ENCODE measurements around the gene ANKRD9.

DNA sequence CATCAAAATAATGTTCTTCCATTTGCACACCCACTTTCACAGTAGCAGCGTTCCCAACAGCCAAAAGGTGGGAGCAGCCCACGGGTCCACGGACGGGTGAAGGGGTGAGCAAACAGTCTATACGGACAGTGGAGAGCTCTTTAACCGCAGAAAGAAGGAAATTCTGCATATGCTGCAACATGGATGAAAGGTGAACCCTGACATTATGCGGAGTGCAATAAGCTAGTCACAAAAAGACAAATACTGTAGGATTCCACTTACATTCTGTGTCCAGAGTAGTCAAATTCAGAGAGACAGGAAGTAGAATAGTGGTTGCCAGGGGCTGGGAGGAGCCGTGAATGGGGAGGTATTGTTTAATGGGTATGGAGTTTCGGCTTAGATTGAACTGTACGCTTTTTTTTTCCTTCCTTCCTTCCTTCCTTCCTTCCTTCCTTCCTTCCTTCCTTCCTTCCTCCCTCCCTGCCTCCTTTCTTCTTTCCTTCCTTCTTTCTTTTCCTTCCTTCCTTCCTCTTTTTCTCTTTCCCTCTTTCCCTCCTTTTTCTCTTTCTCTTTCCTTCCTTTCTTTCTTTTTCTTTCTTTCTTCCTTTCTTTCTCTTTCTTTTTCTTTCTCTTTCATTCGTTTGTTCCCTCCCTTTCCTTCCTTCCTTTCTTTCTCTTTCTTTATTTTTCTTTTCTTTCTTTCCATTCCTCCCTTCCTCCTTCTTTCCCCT is 15.8 kb upstream of the ANKRD9 start:
- TF ChIP-seq, protein P1, sequence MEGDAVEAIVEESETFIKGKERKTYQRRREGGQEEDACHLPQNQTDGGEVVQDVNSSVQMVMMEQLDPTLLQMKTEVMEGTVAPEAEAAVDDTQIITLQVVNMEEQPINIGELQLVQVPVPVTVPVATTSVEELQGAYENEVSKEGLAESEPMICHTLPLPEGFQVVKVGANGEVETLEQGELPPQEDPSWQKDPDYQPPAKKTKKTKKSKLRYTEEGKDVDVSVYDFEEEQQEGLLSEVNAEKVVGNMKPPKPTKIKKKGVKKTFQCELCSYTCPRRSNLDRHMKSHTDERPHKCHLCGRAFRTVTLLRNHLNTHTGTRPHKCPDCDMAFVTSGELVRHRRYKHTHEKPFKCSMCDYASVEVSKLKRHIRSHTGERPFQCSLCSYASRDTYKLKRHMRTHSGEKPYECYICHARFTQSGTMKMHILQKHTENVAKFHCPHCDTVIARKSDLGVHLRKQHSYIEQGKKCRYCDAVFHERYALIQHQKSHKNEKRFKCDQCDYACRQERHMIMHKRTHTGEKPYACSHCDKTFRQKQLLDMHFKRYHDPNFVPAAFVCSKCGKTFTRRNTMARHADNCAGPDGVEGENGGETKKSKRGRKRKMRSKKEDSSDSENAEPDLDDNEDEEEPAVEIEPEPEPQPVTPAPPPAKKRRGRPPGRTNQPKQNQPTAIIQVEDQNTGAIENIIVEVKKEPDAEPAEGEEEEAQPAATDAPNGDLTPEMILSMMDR (conservative IDR thresholded peaks at IDR 0.05; ENCODE audit: low read depth in 2 of 2), result no peak
- TF ChIP-seq EZH2phosphoT487 (IDR thresholded peaks at IDR 0.05; ENCODE audit: unreplicated experiment), result no peak
- TF ChIP-seq, protein P2, sequence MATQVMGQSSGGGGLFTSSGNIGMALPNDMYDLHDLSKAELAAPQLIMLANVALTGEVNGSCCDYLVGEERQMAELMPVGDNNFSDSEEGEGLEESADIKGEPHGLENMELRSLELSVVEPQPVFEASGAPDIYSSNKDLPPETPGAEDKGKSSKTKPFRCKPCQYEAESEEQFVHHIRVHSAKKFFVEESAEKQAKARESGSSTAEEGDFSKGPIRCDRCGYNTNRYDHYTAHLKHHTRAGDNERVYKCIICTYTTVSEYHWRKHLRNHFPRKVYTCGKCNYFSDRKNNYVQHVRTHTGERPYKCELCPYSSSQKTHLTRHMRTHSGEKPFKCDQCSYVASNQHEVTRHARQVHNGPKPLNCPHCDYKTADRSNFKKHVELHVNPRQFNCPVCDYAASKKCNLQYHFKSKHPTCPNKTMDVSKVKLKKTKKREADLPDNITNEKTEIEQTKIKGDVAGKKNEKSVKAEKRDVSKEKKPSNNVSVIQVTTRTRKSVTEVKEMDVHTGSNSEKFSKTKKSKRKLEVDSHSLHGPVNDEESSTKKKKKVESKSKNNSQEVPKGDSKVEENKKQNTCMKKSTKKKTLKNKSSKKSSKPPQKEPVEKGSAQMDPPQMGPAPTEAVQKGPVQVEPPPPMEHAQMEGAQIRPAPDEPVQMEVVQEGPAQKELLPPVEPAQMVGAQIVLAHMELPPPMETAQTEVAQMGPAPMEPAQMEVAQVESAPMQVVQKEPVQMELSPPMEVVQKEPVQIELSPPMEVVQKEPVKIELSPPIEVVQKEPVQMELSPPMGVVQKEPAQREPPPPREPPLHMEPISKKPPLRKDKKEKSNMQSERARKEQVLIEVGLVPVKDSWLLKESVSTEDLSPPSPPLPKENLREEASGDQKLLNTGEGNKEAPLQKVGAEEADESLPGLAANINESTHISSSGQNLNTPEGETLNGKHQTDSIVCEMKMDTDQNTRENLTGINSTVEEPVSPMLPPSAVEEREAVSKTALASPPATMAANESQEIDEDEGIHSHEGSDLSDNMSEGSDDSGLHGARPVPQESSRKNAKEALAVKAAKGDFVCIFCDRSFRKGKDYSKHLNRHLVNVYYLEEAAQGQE (IDR thresholded peaks at IDR 0.05; ENCODE audit: unreplicated experiment), result no peak
- no peak for TF ChIP-seq JUNB (IDR thresholded peaks at IDR 0.05; ENCODE audit: unreplicated experiment)
- TF ChIP-seq POLR2AphosphoS5 (IDR thresholded peaks at IDR 0.05; ENCODE audit: low read depth), result no peak
- no peak for TF ChIP-seq ZNF114 (CRISPR knock-in tag; IDR thresholded peaks at IDR 0.05)
- TF ChIP-seq EZH2 (IDR thresholded peaks at IDR 0.05; ENCODE audit: low read depth, unreplicated experiment), result no peak
- TF ChIP-seq ZNF331 (CRISPR knock-in tag; IDR thresholded peaks at IDR 0.05; ENCODE audit: low read depth), result no peak

Data from GM23338 (cell line).